GM12865 (cell line): Measurements from ENCODE around the gene CALR3.
A peak's percentile ranks its signal among the peaks of the same experiment; 100 is the strongest.

ENCODE experiments used
- DNase-seq: peaks from one replicate; pipeline ENCODE4 v3.0.0; 2010; ENCODE audit warnings: low read depth
- H3K4me3 ChIP-seq: 2 replicates; pipeline ENCODE4 v1.5.1; 2011; ENCODE audit warnings: mild to moderate bottlenecking, low read depth, low read length, control low read depth
- TF ChIP-seq, protein P1 (sequence below): IDR thresholded peaks from 2 replicates; pipeline ENCODE4 v1.5.1; 2011; ENCODE audit warnings: low read length, control low read depth, low read depth, inconsistent platforms; ENCODE audit not compliant: insufficient read depth; ENCODE audit errors: missing control alignments

Gene CALR3

DNA sequence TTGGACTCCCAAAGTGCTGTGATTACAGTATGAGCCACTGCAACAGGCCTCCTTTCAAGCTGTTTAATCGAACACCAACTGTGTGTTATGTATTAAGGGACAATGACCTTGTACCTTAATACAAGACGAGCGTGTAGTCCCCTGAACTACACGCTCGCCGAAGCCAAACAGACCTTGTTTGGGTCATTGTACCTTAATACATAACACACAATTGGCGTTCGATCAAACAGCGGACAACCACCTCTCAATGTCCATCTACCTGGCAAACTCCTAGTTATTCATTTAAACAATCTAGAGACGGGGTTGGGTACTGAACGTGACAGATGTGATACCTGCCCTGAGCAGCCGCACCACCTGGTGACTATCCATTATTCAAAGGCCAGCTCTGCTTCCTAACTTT is 45.0 kb upstream of the CALR3 start:
- no peak for DNase-seq
- peak overlapping the region; percentile 81 for H3K4me3 ChIP-seq
- TF ChIP-seq, protein P1, sequence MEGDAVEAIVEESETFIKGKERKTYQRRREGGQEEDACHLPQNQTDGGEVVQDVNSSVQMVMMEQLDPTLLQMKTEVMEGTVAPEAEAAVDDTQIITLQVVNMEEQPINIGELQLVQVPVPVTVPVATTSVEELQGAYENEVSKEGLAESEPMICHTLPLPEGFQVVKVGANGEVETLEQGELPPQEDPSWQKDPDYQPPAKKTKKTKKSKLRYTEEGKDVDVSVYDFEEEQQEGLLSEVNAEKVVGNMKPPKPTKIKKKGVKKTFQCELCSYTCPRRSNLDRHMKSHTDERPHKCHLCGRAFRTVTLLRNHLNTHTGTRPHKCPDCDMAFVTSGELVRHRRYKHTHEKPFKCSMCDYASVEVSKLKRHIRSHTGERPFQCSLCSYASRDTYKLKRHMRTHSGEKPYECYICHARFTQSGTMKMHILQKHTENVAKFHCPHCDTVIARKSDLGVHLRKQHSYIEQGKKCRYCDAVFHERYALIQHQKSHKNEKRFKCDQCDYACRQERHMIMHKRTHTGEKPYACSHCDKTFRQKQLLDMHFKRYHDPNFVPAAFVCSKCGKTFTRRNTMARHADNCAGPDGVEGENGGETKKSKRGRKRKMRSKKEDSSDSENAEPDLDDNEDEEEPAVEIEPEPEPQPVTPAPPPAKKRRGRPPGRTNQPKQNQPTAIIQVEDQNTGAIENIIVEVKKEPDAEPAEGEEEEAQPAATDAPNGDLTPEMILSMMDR = no peak

- TF ChIP-seq, protein P1 = no peak
Measured at GRCh38 chr19:16537111-16537510, 41.1 kb upstream of the CALR3 start.

DNA sequence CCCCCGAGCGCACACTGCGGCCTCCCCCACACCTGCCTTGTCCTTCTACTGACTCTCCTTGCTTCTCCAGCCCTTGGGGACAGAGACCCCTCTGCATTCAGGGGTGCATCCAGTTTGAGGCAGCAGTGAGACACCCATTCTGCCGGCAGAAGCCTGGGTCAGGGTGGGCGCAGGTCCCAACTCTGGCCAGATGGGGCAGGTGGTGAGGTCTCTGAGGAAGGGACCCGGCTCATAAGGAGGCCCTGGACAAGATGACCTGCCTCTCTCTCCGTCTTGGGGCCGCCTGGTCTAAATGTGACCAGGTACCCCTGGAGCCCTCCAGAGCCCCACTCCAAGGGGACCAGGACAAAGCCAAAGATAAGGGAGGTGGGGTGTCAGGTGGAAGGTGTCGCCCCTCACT is 40.2 kb upstream of the CALR3 start:
- TF ChIP-seq, protein P1 = no peak
- no peak for DNase-seq
- no peak overlapping the region for H3K4me3 ChIP-seq

More at GRCh38 chr19:16537111-16537510, 41.1 kb upstream of the CALR3 start:
- H3K4me3 ChIP-seq = no peak overlapping the region
- DNase-seq = no peak

- no peak for DNase-seq
- TF ChIP-seq, protein P1 = no peak
- no peak overlapping the region for H3K4me3 ChIP-seq
Measured at GRCh38 chr19:16535381-16535780, 39.4 kb upstream of the CALR3 start.

DNA sequence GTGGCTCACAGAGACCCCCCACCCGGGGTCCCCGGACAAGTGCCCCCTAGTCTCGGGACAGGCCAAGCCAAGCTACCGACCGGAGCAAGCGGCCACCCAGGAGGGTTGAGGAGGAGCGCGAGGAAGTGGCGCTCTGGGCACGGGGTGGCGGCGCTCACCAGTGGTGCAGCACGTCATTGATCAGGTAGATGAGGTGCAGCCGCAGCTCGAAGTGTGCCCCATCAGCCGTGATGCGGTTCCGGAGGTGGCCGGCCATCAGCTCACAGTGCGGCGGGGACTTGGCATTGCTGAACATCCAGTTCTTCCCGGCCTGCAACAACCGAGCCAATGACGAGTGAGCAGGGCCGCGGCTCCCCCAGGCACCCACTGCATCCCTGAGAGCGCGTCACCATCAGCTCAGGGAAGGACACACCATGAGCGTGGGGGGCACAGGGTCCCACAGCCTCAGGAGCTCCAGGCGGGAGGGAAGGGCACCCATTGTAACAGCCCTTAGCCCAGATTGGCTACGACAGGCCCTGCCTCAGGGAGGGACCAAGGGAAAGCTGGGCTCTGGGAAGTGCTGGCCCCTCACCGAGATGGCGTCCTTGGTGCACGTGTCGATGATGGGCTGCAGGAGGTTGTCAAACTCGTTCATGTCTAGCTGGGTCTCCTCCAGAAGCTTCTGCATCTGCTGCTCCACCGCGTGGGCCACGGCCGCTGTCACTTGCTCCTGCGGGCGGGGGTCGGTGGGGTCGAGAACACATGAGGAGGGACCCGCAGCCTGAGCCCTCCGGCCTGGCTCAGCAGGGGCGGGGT is 36.7 kb upstream of the CALR3 start:
- no peak for DNase-seq
- TF ChIP-seq, protein P1 = no peak
- no peak overlapping the region for H3K4me3 ChIP-seq

GRCh38 chr19:16531380-16531669 is 35.4 kb upstream of the CALR3 start:
- DNase-seq = no peak
- TF ChIP-seq, protein P1 = no peak
- no peak overlapping the region for H3K4me3 ChIP-seq

DNA sequence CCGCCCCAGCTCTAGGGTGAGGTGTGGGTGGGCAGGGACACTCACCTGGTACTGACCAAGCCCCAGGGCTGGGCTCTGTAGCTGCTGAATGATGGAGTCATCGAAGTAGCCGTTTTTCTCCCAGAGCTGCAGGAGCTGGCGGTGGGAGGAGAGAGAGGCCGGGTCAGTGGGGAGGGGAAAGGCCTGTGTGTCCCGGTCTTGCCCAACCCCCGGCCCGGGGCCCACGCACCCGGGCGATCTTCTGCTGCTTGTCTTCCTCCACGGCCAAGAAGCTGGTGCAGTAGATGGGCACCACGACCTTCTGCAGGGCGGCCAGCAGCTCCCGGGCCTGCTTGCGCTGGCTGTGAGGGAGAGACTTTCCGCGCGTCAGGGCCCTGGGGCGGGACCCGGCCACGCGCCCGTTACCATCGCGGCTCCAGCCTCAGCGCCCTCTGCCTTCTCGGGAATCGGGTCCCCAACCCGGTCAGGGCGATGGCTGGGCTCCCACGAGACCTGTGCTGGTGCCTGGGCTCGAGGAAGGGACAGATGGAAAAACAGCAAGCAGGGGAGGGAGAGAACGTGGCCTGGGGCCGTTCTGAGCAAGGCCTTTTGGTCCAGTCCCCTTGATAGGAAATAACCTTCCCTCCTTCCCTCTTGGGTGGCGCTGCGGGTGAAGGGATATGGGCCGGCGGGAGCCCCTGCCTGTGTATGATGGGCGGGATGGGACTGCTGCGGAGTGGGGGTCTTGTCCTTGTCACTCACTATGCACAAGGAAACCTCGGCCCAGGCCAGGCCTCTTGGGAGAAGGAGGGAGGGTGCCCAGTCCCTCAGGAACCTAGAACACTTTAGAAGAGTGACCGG is 34.8 kb upstream of the CALR3 start:
- DNase-seq = no peak
- no peak overlapping the region for H3K4me3 ChIP-seq
- TF ChIP-seq, protein P1 = no peak
